HFFc6 (cell line): ENCODE results near the gene CCR8. TPM values are rescaled to one million over a fixed set of nuclear protein-coding genes. Genes with fewer than 3 reads are reported as not detected.

Source experiments
- DNase-seq: peaks from one replicate; pipeline ENCODE4 v3.0.0-alpha.2; 2018
- H3K27ac Mint-ChIP-seq: 2 replicates; pipeline ENCODE4 v1.8.0; 2020; ENCODE audit warnings: mild to moderate bottlenecking, mixed read lengths
- H3K27me3 Mint-ChIP-seq: 2 replicates; pipeline ENCODE4 v1.8.0; 2021; ENCODE audit warnings: mild to moderate bottlenecking, moderate library complexity, mixed read lengths; ENCODE audit not compliant: insufficient read depth
- H3K36me3 Mint-ChIP-seq: 2 replicates; pipeline ENCODE4 v1.8.0; 2021; ENCODE audit warnings: low read depth, mixed read lengths
- H3K4me1 Mint-ChIP-seq: 2 replicates; pipeline ENCODE4 v1.8.0; 2020; ENCODE audit warnings: low read depth, mixed read lengths
- H3K4me3 Mint-ChIP-seq: 2 replicates; pipeline ENCODE4 v1.8.0; 2020; ENCODE audit warnings: mild to moderate bottlenecking, moderate library complexity, mixed read lengths
- H3K9me3 Mint-ChIP-seq: 2 replicates; pipeline ENCODE4 v1.8.0; 2020; ENCODE audit warnings: mild to moderate bottlenecking, mixed read lengths
- CTCF ChIP-seq: fragments of 200-600 bp; sonication (generic); IDR thresholded peaks from 2 replicates; pipeline ENCODE4 v1.5.0; 2021; ENCODE audit warnings: antibody characterized with exemption, mild to moderate bottlenecking
- total RNA-seq, 6 experiments: library from RNA; stranded (reverse); fragmentation: NEBNext Ultra II Directional; extraction: Animal tissue kit (Norgen Biotek cat#: 25700); gene quantifications; 2 replicates in 1 of 6; 3 replicates in 5 of 6; pipeline ENCODE4 v1.2.3, GENCODE V29; 2021

Gene CCR8
- total RNA-seq, 6 experiments from 2014 or later = not detected

- Mint-ChIP-seq H3K4me1 (no peaks in the 10 kb centered on the region), H3K27me3 (peaks cover 4% of the 10 kb centered on the region; the same call in 1 of the 2 replicates), H3K36me3 (no peaks in the 10 kb centered on the region), H3K4me3 (no peak overlapping the region), H3K27ac (no peak overlapping the region), H3K9me3 (no peaks in the 10 kb centered on the region)
- DNase-seq = no peak
- no peak for TF ChIP-seq CTCF
These were observed 13.7 kb downstream of the CCR8 start for GRCh38 chr3:39343076-39343717.

- peaks cover 4% of the 10 kb centered on the region; the same call in 1 of the 2 replicates for H3K27me3 Mint-ChIP-seq
- no peak overlapping the region for H3K27ac Mint-ChIP-seq
- no peak overlapping the region for H3K4me3 Mint-ChIP-seq
These were observed 14.3 kb downstream of the CCR8 start for GRCh38 chr3:39343760-39344159.

GRCh38 chr3:39344746-39345344, 15.3 kb downstream of the CCR8 start:
- TF ChIP-seq CTCF = no peak
- H3K36me3 Mint-ChIP-seq = no peaks in the 10 kb centered on the region
- no peak for DNase-seq
- no peaks in the 10 kb centered on the region for H3K4me1 Mint-ChIP-seq
- peaks cover 4% of the 10 kb centered on the region; the same call in 1 of the 2 replicates for H3K27me3 Mint-ChIP-seq
- H3K27ac Mint-ChIP-seq = no peak overlapping the region
- H3K4me3 Mint-ChIP-seq = no peak overlapping the region
- H3K9me3 Mint-ChIP-seq = no peaks in the 10 kb centered on the region

More at GRCh38 chr3:39343760-39344159, 14.3 kb downstream of the CCR8 start:
- H3K9me3 Mint-ChIP-seq = no peaks in the 10 kb centered on the region
- TF ChIP-seq CTCF = no peak
- DNase-seq = no peak
- H3K36me3 Mint-ChIP-seq = no peaks in the 10 kb centered on the region
- no peaks in the 10 kb centered on the region for H3K4me1 Mint-ChIP-seq

- Mint-ChIP-seq H3K36me3 (no peaks in the 10 kb centered on the region), H3K27me3 (peaks cover 7% of the 10 kb centered on the region; the same call in 1 of the 2 replicates), H3K4me1 (no peaks in the 10 kb centered on the region), H3K9me3 (no peaks in the 10 kb centered on the region), H3K4me3 (no peak overlapping the region), H3K27ac (no peak overlapping the region)
- no peak for TF ChIP-seq CTCF
- DNase-seq = no peak
These were observed 17.5 kb downstream of the CCR8 start for GRCh38 chr3:39346785-39347585.

- Mint-ChIP-seq H3K36me3 (no peaks in the 10 kb centered on the region), H3K4me1 (no peaks in the 10 kb centered on the region), H3K27me3 (peaks cover 7% of the 10 kb centered on the region; the same call in 1 of the 2 replicates), H3K4me3 (no peak overlapping the region), H3K27ac (no peak overlapping the region), H3K9me3 (no peaks in the 10 kb centered on the region)
- DNase-seq = no peak
- no peak for TF ChIP-seq CTCF
These were observed 18.0 kb downstream of the CCR8 start for GRCh38 chr3:39347586-39347876.
